Ammon's horn (tissue), 1 donor: Measurements from ENCODE around the gene KIRREL3.

Experiments used
- DNase-seq: peaks from one replicate; pipeline ENCODE4 v3.0.0-alpha.2; 2016; ENCODE audit warnings: low spot score

The KIRREL3 gene

GRCh38 chr11:126630893-126631798, 369.4 kb downstream of the KIRREL3 start:
- DNase-seq = no peak

- no peak for DNase-seq
Observed at GRCh38 chr11:126630488-126630887, 370.1 kb downstream of the KIRREL3 start.

GRCh38 chr11:126628790-126629621, 371.6 kb downstream of the KIRREL3 start:
- peak; percentile 93 for DNase-seq

- no peak for DNase-seq
Observed at GRCh38 chr11:126628450-126628789, 372.1 kb downstream of the KIRREL3 start.

- DNase-seq = no peak
Observed at GRCh38 chr11:126627421-126627820, 373.1 kb downstream of the KIRREL3 start.

GRCh38 chr11:126624506-126624905, 376.1 kb downstream of the KIRREL3 start:
- no peak for DNase-seq

- DNase-seq = no peak
Observed at GRCh38 chr11:126619516-126619915, 381.1 kb downstream of the KIRREL3 start.

GRCh38 chr11:126615845-126616244, 384.7 kb downstream of the KIRREL3 start:
- DNase-seq = no peak

GRCh38 chr11:126613272-126613671, 387.3 kb downstream of the KIRREL3 start:
- DNase-seq = no peak

- no peak for DNase-seq
Observed at GRCh38 chr11:126612671-126613070, 387.9 kb downstream of the KIRREL3 start.

DNA sequence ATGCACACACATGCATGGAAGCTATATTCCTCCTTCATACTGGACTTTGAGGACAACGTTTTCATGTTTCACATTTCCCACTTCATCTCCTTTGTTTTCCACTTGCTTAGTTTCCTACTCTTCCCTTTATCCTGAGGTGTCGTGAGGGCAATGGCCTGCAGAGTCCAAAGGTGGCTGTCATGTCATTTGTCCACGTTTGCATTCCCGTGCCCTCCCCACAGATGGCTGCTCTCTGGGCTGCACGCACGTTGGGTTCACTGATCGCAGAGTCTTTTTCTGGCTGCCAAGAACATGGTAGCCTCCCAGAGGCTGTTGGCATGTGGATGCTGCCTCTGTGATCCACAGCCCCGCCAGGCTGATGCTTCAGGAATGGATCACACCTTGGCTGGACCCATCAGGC, 389.1 kb downstream of the KIRREL3 start:
- DNase-seq = no peak

- DNase-seq = no peak
Observed at GRCh38 chr11:126608658-126609057, 391.9 kb downstream of the KIRREL3 start.

DNA sequence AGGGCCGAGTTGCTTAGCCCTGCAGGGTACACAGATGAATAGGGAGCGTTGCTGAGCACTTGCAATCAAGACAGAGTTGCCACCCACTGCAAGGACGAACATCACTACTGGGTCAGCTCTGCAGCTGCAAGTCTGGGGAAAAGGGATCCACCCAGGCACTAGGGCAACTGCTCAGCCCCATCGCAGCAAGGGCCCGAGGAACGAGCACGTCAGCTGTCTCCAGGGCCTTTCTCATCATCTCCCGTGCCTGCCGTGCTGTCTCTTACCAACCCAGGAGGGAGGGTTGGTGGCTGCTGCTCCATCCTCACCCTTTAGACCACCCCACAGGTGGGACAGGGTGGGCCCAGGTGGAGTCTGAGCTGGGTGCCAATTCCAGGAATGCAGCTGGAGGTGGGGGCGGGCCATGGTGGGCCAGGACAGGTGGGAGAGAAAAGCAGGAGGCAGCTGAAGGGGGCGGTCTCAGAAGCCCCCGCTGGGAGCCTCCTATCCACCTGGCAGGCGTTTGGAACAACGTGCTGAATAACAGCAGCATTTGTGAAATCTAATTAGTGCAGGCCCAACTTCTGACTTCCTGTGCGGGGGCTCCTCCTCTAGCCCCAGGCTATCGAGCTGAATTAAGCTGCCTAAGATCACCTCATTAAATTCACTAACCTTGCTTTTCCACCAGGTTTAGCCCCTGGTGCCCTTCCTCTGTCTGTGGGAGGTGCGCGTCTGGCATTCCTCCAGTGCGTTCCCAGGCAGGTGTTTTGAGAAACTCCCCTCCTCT, 392.6 kb downstream of the KIRREL3 start:
- no peak for DNase-seq

GRCh38 chr11:126607374-126607773, 393.2 kb downstream of the KIRREL3 start:
- peak; percentile 82 for DNase-seq

DNA sequence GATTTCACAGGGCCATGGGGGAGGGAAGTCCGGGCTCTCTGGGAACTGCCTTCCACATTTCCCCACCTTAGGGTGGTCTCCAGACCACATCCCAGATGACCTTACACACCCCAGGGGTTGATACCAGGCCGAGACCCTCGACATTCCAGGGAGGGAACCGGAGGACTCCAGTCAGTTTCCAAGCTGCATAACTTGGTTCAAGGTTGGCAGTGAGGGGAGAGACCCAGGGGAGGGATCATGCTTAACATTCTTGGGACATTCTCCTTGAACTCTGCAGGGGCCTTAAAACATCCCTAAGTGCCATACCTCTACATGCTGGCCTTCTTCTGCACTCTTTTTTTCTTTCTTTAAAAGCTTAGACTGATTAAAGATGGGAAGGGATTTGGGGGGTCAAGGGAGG, 394.1 kb downstream of the KIRREL3 start:
- DNase-seq = no peak

DNA sequence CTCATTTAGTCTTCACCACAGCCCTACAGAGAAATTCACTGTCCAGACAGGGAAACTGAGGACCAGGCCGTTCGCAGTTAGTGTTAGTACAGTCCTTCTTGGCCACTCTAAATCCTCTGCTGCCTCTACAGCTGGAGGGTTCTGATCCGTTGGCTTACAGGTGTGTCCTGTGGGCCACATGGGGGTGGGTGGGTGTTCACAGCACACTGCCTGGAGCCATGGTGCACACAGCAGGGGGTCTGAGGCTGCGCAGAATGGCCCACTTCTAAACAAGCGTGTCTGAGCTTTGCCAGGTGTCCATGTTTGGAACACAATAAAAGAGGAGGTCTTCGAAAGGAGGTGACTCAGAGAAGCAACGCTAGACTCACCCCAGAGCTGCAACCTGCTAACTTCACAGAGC, 396.1 kb downstream of the KIRREL3 start:
- DNase-seq = no peak

- no peak for DNase-seq
Observed at GRCh38 chr11:126603486-126603885, 397.1 kb downstream of the KIRREL3 start.

DNA sequence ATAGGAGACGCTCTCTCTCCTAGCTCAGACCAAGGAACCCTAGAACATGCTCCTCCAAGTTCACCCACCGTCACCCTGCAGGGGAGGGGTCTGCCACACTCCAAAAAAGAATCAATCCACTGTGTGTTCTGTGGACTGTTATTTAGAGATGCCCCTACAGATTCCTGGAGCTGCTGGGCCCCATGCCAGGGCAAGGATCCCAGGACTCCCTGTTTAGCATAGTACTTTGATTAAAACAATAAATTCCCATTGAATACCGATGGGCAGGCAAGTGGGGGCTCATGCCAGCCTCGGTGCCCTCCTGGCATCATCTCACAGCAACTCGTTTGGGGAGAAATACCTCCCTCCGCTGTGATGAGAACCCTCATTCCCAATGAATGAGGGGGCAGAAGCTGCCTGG, 397.6 kb downstream of the KIRREL3 start:
- no peak for DNase-seq

DNA sequence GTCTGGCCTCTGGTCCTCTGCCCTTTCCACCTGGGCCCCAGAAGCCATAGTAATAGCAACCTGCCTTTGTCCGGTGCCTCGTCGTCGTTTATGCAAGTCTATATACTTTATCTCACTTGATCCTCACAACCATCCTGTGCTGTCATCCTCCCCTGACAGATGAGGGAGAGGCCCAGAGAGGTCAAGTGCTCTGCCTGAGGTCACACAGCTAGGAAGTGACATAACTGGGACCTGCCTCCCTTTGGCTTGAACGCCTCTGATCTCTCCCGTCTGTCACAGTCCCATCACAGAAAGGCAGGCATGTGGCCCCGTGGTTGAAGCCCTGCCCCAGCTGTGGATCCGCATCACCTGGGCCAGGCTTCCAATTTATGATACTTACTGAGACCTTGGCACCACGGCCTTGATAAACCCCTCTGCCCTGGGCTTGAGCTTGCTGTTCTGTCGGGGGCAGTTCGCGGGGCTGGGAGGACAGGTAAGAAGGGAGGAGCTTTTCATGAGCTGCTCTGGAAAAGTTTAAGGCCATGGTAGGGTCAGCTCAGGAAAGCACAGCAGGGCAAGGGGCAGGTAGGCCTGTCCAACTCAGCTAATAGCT, 398.1 kb downstream of the KIRREL3 start:
- DNase-seq = no peak

- no peak for DNase-seq
Observed at GRCh38 chr11:126601550-126602215, 398.9 kb downstream of the KIRREL3 start.

GRCh38 chr11:126601136-126601535, 399.4 kb downstream of the KIRREL3 start:
- DNase-seq = no peak
